HG03460 (cell line): Measurements from ENCODE around the gene SPAG8.

Experiments
- ATAC-seq: cut with Tn5 transposase; IDR thresholded peaks from one replicate; pipeline ENCODE4 v1.9.1; 2021; ENCODE audit not compliant: unreplicated experiment

The SPAG8 gene

DNA sequence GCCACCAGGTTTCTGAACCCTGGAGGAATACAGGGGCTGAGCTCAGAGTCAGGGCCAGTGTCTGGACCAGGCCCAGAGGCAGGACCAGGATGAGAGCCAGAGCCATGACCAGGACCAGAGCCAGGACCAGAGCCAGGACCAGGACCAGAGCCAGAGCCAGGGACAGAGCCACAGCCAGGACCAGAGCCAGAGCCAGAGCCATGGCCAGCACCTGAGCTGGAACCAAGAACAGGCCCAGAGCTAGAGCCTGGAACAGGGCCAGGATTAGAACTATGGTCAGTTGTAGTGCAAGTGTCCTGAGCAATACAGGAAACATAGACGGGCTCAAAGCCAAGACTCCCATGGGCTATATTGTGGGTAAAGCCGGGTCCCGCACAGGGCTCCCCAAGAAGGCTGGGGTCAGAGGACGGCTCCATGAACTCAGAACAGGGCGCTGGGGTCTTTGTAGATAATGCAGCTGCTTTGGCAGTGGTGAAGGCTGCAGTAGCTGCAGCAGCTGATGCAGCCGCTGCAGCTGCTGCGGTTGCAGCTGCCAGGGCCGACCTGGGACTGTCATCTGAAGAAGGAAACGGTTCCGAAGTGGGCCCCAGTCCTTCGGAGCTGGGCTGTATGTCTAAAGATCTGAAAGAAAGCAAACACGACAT lies 559 bp downstream of the SPAG8 start:
- no peak for ATAC-seq

DNA sequence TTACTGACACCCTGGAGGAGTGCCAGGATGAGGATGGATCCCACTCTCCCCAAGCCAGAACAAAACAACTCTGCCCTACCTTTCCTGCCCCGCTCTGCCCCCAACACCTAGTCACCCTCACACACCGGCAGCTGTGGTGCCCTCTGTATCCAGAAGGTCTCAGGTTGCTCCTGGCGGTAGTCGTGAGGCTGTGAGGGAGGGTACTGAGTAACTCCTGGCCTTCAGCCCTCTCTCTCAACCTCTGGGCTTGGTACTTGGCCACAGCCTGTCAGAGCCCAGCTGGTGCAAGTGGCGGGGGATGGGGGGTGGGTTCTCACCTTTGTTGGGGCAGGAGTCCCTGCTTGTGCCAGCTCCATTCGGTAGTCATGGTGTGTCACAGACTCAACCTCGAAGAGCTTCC lies 1.9 kb downstream of the SPAG8 start:
- no peak for ATAC-seq

DNA sequence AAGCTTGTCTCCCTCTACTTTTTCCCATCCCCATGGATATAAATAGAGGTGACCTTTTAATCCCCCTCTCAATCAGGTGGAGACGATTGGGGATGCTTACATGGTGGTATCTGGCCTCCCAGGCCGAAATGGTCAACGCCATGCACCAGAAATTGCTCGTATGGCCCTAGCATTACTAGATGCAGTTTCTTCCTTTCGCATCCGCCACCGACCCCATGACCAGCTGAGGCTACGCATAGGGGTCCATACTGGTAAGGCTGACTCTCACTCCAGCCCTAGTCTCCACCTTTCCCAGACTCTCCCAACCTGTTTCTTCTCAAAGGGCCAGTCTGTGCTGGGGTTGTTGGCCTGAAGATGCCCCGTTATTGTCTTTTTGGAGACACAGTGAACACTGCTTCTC lies 3.6 kb downstream of the SPAG8 start:
- ATAC-seq: no peak

DNA sequence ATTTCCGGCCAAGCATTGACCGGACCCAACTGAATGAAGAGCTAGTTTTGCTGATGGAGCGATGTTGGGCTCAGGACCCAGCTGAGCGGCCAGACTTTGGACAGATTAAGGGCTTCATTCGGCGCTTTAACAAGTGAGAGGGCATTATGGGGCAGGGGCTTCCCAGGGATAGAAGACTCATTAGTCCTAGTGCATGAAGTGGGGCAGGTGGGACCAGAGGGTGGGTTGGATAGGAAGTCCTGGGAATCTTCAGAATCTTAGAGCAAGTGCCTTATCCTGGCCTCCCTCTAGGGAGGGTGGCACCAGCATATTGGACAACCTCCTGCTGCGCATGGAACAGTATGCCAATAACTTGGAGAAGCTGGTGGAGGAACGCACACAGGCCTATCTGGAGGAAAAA lies 6.0 kb downstream of the SPAG8 start:
- ATAC-seq: no peak

DNA sequence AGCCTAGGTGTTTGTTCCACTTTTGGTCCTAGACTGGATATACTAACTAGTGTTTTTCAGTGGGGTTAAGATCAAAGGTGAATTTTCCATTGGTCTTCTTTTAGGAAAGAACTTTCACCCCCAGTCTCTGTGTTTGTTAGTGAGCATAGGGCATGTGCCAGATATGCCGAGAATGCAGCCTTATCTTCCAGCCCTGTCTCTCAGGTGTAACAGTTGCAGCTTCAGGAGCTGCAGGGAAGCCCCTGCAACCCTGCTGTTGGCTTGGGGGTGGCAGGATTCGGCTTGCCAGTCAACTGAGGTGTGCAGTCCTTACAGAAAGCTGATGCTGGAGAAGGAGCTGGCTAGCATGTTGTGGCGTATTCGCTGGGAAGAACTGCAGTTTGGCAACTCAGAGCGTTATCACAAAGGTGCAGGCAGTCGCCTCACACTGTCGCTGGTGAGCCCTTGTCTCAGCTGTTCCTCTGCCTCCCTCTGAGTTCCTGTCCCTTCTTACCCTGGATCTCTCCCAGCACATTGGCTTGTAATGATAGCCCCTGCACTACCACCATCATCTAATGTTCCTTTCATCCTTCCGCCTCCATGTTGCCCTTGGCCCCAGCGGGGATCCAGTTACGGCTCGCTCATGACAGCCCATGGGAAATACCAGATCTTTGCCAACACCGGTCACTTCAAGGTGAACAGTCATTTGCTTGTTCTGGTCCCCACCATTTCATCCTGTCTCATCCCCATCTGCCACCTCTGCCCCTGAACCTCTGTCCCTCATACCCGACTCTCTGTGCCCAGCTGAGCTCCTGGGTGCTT lies 10.5 kb downstream of the SPAG8 start:
- no peak for ATAC-seq

DNA sequence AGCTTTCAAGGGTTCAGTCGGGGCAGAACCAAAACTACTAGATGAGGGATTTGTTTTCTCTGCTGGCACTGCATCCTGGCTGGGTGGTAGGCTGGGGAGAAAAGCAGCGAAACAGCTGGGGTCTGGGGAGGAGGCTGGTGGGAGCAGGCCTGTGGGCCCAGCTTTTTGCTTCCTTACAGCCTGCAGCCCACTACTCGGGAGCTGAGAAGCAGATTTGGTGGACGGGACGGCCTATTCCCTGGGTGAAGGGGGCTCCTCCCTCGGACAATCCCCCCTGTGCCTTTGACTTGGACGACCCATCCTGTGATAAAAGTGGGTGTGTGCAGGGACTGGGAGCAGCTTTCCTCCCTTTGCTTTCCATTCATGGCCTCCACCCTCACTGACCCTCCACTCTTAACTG lies 11.5 kb downstream of the SPAG8 start:
- ATAC-seq: no peak

DNA sequence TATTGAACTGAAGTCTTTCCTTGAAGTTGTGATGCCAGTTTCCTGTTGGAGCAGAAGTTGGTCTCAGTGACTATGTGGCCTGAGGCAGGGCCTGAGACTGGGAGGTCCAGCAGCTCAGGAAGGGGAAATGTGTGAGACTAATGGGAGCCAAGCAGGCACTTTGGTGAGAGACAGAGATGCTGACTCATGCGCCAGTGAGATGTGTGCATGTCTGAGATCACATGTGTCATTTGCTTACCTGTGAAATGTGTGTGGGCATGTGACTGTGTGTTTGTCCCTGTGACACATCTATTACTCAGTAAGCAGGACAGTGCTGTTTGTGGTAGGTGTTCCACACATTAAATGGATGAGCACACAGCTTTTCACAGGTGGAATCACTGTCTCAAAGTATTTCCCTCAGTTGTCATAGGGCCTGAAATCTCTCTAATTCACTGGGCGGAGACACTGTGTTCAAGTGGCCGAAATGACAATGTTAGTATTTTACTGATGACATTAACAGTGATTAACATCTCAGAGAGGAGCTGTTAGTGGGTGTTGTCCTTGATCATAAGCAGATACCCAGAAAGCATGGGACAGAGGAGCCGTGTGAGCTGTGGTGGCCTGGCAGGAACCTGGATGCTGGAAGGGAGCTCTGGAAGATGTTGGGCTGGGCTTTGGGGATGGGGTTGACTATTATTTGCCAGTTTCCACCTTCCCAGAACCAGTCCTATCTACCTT lies 13.2 kb downstream of the SPAG8 start:
- ATAC-seq: no peak

DNA sequence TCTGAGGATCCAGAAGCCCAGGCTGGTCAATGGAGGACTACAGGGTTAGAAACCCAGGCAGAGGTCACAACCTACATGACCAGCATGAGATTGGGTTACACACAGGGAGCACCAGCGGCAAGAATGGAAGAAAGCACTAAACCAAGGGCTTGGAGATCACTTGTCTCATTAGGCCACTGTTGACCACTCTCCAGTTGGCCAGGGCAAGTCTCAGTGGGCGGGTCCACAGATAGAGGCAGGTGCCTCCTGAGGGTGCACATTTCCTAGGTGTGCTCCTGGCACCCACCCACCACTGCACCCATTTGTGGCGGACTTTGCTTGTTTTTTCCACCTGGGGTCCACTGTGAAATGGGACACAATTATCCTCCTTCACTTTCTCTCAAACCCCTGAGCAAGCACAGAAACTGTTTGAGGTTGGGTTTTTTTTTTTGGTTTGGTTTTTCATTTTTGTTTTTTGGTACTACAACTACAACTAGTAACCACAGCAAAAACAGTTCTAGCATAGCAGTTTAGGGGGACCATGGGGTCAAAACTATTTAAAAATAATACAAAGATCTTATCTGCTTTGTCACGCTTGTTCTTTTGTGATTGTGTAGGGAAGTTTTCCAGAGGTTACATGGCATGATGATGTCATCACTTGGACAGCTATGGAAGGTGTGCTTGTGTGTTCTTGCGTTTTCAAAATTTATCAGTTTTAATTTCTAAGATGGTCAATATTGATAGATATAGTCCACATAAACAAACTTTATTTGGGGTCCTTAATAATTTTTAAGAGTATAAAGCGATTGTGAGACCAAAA lies 14.6 kb downstream of the SPAG8 start:
- no peak for ATAC-seq

DNA sequence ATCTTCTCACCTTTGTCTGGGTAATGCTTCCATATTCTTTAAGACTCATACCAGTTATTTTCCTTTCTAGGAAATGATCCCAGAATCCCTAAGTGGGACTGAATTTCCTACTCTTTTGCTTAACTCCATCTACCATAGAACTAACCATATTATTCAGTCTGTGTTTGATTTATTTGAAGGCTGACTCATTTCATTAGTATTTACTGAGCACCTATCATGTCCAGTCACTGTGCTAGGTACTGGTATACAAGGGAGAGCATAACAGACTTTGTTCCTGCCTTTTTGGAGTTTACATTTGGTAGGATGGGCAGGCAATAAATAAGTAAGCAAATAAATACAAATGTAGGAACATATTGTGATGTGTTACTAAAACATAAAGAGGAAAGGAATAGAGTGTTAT lies 16.4 kb downstream of the SPAG8 start:
- no peak for ATAC-seq

DNA sequence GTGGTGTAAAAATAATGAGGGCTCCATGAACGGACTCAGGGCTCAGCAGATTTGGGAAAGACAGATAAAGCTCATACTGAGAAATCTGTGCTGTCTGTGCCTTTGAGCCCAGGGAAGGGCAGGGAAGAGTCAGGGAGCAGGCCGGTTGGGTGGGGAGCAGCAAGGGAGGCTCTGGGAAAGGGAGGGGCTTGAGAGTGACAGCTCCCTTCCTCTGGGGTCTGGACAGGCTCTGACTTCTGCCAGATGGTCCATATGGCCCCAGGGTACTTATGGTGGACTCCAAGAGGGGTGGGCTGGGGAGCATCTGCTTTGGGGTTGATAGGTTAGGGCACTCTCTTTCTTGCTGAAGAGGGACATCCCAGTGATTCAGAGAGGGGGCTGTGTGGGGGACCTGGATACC lies 18.6 kb downstream of the SPAG8 start:
- no peak for ATAC-seq

DNA sequence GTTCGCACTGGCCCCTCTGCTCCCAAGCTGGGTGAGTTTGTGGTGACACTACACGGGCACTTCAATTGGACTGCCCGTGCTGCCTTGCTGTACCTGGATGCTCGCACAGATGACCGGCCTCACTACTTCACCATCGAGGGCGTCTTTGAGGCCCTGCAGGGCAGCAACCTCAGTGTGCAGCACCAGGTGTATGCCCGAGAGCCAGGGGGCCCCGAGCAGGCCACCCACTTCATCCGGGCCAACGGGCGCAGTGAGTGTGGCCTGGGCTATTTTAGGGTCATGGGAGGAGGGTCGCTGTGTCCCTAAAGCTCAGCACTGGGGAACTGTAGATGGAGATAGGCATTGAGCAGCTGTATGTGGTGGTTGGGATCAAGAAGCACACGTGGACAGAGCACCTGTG lies 19.2 kb downstream of the SPAG8 start:
- no peak for ATAC-seq

DNA sequence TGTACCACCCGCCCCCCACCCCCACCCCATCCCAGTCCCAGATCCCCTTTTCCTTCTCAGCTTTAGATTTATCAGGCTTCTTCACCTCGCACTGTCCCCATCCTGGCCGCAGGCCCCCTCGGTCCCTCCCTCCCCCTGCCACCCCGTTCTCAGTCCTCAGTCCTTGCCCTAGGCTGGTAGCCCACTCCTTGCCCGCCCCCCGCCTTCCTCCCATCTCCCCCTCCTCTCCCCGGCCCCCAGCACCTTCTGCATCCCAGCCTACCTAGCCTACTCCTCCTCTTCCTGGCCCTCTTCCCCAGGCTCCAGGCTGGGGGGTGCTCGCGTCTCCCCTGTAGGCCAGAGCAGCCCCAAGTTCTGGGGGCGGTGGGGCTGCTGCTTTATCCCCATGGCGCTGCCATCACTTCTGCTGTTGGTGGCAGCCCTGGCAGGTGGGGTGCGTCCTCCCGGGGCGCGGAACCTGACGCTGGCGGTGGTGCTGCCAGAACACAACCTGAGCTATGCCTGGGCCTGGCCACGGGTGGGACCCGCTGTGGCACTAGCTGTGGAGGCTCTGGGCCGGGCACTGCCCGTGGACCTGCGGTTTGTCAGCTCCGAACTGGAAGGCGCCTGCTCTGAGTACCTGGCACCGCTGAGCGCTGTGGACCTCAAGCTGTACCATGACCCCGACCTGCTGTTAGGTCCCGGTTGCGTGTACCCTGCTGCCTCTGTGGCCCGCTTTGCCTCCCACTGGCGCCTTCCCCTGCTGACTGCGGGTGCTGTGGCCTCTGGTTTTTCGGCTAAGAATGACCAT lies 19.8 kb downstream of the SPAG8 start:
- no peak for ATAC-seq

DNA sequence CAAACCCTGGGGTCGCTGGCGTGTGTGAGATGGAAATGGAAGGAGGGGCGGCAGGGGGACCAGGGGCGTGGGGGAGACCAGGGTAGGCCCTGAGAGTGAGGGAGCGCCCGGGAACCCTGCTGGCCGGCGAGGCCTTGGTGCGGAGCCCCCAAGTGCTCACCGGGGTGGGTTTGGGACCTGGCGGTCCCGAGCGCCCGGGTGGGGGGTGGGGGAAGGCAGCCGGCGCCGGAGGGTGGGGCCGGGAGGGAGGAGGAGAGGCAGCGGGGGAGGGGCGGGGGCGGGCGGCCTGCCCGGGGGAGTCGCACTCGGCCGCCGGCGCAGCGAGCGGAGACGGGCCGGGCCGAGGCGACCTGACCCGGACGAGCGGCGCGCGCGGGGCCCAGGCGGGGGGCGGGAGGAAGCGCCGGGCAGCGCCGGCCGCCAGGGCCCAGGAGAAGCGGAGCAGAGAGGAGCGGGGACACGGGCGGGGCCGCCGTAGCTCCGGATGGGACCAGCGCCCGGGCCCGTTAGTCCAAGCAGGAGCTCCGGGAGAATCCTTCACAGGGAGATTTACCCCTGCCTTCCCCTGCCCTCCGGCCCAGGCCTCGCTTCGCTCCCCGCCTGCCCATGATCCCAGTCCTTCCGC lies 20.7 kb downstream of the SPAG8 start, which contains the start of gene NPR2:
Gene NPR2 (plus strand): TSS at position 295 of the 625 bp plus-strand sequence. CDS start 818 bp downstream, outside the sequence.
- ATAC-seq: no peak

DNA sequence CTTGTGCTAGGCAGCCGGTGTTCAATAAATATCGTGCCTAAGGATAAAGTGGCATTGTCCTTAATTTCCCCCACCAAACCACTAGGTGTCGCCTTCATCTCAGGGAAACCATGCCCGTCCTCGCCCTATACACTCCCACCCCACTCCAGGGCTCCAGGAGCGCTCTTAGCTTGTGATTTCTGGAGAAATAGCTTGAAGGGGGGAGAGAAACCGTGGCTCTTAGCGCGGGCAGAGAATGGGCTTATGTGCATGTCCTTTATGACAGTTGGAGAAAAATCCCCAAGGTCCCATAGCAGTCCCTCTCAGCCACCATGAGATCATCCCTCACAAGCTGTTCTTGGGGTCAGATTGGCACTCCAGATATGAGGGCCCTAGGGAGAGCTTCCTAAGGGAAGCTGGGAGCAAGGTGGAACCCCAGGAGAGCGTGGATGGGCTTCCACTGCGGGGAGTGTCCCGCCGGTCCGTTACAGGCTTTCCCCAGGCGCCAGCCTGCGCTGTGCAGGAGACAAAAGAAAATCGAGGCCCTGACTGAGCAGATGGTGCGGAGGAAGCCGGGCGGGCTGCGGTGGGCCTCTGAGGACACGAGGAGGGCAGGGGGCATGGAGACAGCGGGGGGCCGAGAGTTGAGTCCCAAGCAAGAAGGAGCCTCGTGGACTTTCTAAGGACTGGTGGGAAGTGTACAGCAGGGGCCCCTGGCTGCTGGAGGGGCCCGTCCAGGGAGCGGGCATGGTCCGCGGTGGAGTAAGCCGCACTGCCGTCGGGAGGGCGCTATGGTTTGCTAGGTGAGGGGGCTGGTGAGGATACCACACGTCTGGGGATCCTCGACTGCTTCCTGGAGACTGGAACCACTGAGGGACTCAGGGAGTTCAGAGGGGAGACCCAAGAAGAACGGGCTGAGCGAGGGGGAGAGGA lies 21.4 kb downstream of the SPAG8 start:
- ATAC-seq: no peak

DNA sequence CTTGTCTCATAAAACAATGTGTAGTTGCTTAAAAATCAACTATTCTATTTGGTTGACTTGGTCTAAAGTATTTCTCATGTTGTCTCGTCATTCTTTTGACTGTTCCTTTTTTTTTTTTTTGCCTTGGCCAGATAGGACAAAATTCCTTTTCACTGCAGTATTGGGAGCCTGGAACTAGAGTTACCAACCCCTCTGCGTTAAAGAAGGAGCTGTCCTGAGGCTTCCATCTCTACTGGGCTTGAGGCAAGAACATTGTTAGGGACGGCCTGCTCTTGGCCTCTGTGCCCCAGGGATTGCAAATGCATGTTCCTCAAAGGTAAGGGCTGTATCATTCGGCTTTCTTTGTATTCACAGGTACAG lies 22.1 kb downstream of the SPAG8 start:
- ATAC-seq: no peak

DNA sequence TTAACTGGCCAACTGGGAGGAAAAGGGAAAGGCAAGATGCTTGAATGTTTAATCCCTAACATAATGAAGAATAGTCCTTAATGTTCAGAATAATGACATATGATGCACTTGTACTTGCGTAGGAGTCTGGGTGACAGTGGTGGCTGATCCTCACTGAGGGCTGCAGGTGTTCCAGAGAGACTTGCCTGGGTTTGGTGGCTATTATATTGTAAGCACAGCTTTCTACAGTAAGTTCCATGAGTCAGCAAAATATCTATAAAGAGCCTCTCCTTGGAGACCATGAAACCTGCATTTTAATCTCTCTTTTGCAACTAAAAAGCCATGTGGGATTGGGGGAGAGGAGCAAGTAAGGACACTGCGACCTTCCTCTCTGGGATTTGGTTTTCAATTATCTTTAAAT lies 22.5 kb downstream of the SPAG8 start:
- no peak for ATAC-seq

DNA sequence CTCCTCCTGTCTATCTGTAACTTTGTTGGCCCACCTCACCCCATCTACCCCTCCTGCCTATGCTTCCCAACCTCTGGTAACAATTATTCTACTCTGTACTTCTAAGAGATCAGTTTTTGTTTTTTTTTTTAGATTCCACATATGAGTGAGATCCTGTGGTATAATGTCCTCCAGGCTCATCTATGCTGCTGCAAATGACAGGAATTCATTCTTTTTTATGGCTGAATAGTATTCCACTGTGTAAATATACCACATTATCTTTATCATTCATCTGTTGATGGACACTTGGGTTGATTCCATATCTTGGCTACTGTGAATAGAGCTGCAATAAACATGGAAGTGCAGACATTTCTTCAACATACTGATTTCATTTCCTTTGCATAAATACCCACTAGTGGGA lies 28.6 kb downstream of the SPAG8 start:
- ATAC-seq: no peak

DNA sequence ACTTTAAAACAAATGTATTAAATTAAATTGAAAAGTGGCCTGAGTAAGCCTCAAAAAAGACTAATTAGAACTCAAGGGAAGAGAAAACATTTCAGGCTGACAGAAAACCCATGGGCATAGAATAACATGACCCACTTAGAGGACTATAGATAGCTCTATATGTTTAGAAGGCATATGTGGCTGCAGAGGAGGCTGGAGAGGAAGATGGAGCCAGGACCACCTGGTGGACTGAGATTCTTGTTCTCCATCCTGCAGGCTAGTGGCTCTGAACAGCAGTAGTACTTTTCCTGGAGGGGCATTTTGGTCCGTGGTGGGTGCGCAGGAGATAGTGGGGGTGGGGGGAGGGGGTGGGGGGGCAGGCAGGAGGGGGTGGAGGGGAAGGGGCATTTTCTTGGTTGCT lies 31.0 kb downstream of the SPAG8 start:
- ATAC-seq: no peak

DNA sequence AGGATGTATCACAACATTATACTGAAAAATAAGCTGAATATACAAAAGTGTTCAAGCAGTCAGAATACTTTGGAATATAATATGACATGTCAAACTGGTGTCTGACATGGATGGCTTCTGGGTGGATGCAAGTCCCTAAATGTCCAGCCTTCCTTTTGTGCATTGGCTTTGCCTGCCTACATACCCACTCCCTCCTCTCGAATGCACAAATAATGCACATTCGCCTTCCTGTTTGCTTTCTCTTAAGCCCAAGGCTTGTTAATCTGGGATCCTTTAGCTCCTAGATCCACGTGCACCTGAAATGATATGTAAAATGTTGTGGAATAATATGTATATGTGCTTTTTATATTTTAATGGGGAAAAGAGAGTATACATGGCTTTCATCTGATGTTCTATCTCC lies 33.6 kb downstream of the SPAG8 start:
- no peak for ATAC-seq
